Chondrocyte (in vitro differentiated cells): ENCODE results near the gene KRT6A. TPM values are rescaled to one million over a fixed set of nuclear protein-coding genes. Genes with fewer than 3 reads are reported as not detected.

Experiments
- DNase-seq: peaks from one replicate; pipeline ENCODE4 v3.0.0; 2021; ENCODE audit warnings: mixed read lengths, low spot score
- H3K27ac Mint-ChIP-seq: one replicate; pipeline ENCODE4 v1.8.0; 2021; ENCODE audit warnings: mild to moderate bottlenecking, moderate library complexity, mixed read lengths; ENCODE audit not compliant: unreplicated experiment
- H3K27me3 Mint-ChIP-seq: 2 replicates; pipeline ENCODE4 v1.8.0; 2021; ENCODE audit warnings: low read depth, mixed read lengths
- H3K36me3 Mint-ChIP-seq: 2 replicates; pipeline ENCODE4 v1.8.0; 2021; ENCODE audit warnings: low read depth, mixed read lengths
- H3K4me1 Mint-ChIP-seq: 2 replicates; pipeline ENCODE4 v1.8.0; 2021; ENCODE audit warnings: low read depth, mild to moderate bottlenecking, mixed read lengths
- H3K4me3 Mint-ChIP-seq: one replicate; pipeline ENCODE4 v1.8.0; 2021; ENCODE audit warnings: mild to moderate bottlenecking, moderate library complexity, mixed read lengths; ENCODE audit not compliant: unreplicated experiment
- H3K9me3 Mint-ChIP-seq: 2 replicates; pipeline ENCODE4 v1.8.0; 2021; ENCODE audit warnings: low read depth, mixed read lengths
- total RNA-seq: library from RNA; stranded (reverse); gene quantifications from 3 replicates; pipeline ENCODE4 v1.2.1, GENCODE V29; 2021
- TF ChIP-seq, protein P1 (sequence below): fragments of 200-600 bp; sonication (generic); IDR thresholded peaks from 2 replicates; pipeline ENCODE4 v1.5.0; 2021; ENCODE audit warnings: antibody characterized with exemption, mild to moderate bottlenecking, moderate library complexity

Gene KRT6A
- total RNA-seq, 1 donor from 2014 or later, result not detected

DNA sequence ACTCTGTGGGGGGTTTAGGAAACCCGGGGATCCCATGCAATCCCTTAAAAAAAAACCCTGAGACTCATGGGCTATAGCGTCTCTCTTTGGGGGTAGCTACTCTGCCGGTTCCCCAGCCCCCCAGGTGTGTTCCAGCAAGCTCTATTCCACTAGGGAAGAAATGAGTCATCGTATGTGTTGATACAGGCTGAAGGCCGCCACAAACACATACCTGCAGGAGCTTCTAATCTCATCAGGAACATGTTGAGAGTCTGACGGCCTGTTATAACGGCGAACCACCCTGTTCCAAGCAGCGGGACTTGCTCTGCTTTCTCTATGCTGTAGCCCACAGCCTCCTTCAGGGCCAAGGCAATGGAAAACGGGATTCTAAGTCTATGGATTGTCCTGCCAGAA is 28.1 kb upstream of the KRT6A start:
- DNase-seq, result no peak
- Mint-ChIP-seq H3K4me3 (no peak overlapping the region), H3K9me3 (no peaks in the 10 kb centered on the region), H3K36me3 (no peaks in the 10 kb centered on the region), H3K27ac (peak overlapping the region; percentile 17), H3K4me1 (peaks cover 11% of the 10 kb centered on the region), H3K27me3 (peaks cover 42% of the 10 kb centered on the region)
- TF ChIP-seq, protein P1, sequence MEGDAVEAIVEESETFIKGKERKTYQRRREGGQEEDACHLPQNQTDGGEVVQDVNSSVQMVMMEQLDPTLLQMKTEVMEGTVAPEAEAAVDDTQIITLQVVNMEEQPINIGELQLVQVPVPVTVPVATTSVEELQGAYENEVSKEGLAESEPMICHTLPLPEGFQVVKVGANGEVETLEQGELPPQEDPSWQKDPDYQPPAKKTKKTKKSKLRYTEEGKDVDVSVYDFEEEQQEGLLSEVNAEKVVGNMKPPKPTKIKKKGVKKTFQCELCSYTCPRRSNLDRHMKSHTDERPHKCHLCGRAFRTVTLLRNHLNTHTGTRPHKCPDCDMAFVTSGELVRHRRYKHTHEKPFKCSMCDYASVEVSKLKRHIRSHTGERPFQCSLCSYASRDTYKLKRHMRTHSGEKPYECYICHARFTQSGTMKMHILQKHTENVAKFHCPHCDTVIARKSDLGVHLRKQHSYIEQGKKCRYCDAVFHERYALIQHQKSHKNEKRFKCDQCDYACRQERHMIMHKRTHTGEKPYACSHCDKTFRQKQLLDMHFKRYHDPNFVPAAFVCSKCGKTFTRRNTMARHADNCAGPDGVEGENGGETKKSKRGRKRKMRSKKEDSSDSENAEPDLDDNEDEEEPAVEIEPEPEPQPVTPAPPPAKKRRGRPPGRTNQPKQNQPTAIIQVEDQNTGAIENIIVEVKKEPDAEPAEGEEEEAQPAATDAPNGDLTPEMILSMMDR, result no peak

DNA sequence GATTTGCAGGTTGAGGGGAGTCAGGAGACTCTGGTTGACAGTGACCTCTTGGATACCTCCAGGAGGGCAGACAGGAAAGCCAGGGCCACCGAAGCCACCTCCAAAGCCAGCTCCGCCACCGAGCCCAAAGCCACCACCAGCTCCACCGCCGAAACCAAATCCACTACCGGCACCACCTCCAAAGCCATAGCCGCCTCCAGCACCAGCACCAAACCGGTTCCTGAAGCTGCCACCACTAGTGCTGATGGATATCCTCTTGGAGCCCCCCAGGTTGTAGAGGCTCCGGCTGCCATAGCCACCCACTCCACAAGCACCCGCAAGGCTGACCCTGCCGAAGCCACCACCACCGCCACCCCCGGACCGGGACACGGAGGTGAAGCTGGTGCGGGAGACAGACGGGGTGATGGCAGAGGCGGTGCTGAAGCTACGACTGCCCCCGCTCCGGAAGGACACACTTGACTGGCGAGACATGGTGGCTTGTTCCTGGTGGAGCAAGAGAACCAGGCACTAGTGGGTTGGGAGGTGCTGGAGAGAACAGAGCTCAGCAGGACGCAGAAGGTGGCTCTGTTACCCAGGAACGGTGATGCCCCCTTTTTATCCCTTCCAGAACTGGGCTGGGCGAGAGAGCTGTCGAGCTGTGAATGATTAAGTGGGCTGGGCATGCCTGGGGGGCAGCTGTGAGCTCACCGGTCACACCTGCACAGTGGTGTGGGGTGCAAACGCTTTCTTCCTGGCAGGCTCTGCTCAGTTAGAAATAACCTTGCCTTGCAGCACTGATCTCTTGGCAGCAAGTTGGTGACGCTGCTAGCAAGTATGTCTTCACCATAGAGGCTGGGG is 27.0 kb upstream of the KRT6A start, which contains the start of gene KRT5:
KRT5 (minus strand) TSS at position 569 of the 837 bp plus-strand sequence; CDS start at position 471, 98 bp downstream.
- peaks cover 48% of the 10 kb centered on the region for H3K27me3 Mint-ChIP-seq
- H3K27ac Mint-ChIP-seq, result peak within 1 kb of the TSS; percentile 17
- H3K36me3 Mint-ChIP-seq, result no peaks in the 10 kb centered on the region
- TF ChIP-seq, protein P1, result no peak
- no peak for DNase-seq
- H3K4me1 Mint-ChIP-seq, result peaks cover 11% of the 10 kb centered on the region
- no peaks in the 10 kb centered on the region for H3K9me3 Mint-ChIP-seq
- H3K4me3 Mint-ChIP-seq, result no peak within 1 kb of the TSS

DNA sequence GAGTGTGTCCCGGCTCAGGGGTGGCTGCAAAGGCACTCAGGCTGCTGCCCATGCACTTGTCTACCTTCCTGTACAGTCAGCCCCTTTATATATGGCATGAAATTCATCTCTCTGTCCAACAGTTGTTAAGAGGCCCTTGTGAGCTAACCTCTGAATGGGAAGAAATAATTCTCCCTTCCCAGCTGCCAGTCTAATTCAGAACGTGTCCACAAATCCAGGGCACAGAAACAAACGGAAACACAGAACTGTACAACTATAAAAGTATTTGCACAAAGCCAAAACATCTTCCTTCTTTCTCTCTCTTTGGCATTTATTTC is 26.3 kb upstream of the KRT6A start:
- peaks cover 11% of the 10 kb centered on the region for H3K4me1 Mint-ChIP-seq
- no peaks in the 10 kb centered on the region for H3K36me3 Mint-ChIP-seq
- no peak overlapping the region for H3K27ac Mint-ChIP-seq
- H3K4me3 Mint-ChIP-seq, result no peak overlapping the region
- no peaks in the 10 kb centered on the region for H3K9me3 Mint-ChIP-seq
- no peak for DNase-seq
- TF ChIP-seq, protein P1, result no peak
- peaks cover 50% of the 10 kb centered on the region for H3K27me3 Mint-ChIP-seq

DNA sequence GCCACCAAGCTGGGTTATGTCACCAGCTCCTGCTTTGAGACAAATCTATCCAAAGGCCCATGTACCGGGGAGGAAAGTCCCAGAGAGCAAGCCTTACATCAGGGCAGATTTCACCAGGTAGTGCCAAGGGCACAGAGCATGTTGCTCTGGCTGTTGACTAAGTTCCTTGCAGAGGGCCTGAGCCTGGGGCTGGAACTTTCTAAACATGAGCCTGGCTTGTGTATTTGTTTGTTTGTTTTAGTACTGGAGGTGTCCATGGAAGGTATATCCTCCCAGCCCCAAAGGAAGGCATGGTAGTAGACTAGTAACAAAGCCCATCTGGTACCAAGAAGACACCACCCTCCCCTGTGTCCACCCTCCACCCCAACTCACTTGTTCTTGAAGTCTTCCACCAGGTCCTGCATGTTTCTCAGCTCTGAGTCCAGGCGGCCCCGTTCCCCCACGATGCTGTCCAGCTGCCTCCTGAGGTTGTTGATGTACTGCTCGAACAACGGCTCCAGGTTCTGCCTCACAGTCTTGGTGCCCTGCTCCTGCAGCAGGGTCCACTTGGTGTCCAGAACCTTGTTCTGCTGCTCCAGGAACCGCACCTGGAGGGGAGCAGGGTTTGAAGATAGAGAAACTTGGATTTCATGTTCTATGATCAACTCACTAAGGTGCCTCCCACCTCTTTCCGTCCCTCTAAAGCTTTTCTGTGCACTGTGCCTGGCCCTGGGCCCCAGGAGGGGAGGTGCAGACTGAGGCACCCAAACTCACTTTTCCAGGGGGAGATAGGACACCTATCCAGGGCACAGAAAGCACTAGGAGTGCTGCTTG is 25.7 kb upstream of the KRT6A start:
- Mint-ChIP-seq H3K36me3 (no peaks in the 10 kb centered on the region), H3K4me1 (peaks cover 11% of the 10 kb centered on the region), H3K27ac (no peak overlapping the region), H3K27me3 (peaks cover 50% of the 10 kb centered on the region), H3K4me3 (no peak overlapping the region), H3K9me3 (no peaks in the 10 kb centered on the region)
- DNase-seq, result no peak
- TF ChIP-seq, protein P1, result no peak

DNA sequence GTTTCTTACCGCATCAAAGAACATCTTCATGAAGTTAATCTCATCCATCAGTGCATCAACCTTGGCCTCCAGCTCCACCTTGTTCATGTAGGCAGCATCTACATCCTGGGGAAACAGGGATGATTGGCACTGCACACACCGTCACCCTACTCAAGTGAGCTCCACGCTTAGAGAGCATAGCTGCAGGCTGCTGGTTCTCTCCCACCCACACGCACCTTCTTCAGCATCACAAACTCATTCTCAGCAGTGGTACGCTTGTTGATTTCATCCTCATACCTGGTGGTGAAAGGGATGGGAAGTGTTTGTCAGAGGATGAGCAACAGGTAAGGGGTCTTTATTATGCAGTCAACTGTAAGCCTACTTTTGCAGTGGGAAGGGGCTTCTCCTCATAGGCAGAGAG is 24.8 kb upstream of the KRT6A start:
- Mint-ChIP-seq H3K27ac (no peak overlapping the region), H3K9me3 (no peaks in the 10 kb centered on the region), H3K4me1 (peaks cover 11% of the 10 kb centered on the region), H3K4me3 (no peak overlapping the region), H3K27me3 (peaks cover 51% of the 10 kb centered on the region), H3K36me3 (no peaks in the 10 kb centered on the region)
- TF ChIP-seq, protein P1, result no peak
- no peak for DNase-seq
